ENCODE data around the gene SPPL3.

- TF ChIP-seq POLR2AphosphoS5 (IDR thresholded peaks at IDR 0.05; ENCODE audit: borderline replicate concordance, low read depth, low read length) (no peak), EZH2 (IDR thresholded peaks at IDR 0.05) (no peak)
Observed at GRCh38 chr12:120925740-120926563, 21.8 kb upstream of the SPPL3 start.

Data from SK-N-MC (cell line).